CD4-positive, alpha-beta T cell treated with Interleukin-21 for 1 hour (primary cell): ENCODE measurements around the gene TEX12.
"Not testable (repeated sequence)": the region's sequence is repeated elsewhere in the genome, so short reads cannot be mapped to it uniquely, and the experiment has no call there.

Source experiments
- DNase-seq: peaks from one replicate; pipeline ENCODE4 v3.0.0-alpha.2; 2020

TEX12 gene

GRCh38 chr11:112167145-112167544 is at the start of gene TEX12:
TSS of gene TEX12 (plus strand) at chr11:112167372. CDS start at chr11:112169269, 1,897 bp downstream.
- no peak for DNase-seq

DNA sequence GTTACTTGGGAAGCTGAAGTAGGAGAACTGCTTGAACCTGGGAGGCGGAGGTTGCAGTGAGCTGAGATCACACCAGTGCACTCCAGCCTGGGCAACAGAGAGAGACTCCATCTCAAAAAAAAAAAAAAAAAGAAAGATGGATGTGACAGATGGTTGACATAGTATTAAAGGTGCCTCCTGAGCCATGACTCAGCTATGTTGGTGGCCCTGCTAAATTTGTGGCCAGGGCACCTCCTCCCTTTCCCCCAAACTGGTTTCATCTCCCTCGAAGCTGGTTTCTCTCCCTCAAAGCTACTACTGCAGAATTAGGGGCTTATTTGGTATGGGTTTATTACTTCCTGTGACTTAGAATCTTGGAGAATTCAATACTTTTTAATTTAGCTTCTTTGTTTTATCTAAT is 49.0 kb upstream of the TEX12 start:
- DNase-seq = no peak

GRCh38 chr11:112121981-112122615 is 45.1 kb upstream of the TEX12 start:
- no peak for DNase-seq

- no peak for DNase-seq
Measured at GRCh38 chr11:112123129-112123528, 44.0 kb upstream of the TEX12 start.

DNA sequence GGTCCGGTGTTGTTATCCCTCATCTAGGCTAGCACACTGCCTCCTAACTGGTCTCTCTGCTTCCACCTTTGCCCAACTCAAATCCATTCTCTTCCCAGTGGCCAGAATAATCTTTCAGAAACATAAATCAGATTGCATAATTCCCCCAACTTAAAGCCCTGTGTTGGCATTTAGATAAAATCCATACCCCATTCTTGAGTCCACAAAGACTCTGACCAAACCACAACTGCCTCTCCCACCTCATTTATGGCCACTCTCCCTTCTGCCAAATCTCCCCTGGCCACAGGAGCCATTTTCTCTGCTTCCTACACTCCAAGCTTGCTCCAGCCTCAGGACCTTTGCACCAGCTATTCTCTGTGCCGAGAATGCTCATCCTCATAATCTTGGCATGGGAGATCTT is 40.1 kb upstream of the TEX12 start:
- no peak for DNase-seq

GRCh38 chr11:112128483-112129121 is 38.6 kb upstream of the TEX12 start:
- no peak for DNase-seq

DNA sequence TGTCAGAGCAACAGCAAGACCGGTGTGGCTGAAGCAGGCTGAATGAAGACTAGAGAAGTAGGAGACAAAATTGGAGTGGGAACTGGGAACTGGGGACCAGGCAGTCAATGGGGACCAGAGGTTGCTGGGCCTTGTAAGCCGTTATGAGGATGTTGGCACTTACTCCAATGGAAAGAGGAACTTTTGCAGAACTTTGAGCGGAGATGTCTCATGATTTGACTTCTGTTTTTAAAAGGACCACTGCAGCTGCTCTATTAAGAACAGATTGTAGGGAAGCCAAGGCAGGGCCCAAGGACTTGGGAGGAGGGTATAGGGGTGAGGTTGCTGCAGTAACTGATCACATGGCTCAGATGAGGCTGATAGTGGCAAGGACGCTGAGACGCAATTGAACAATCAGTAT is 37.5 kb upstream of the TEX12 start:
- no peak for DNase-seq

GRCh38 chr11:112132737-112133136 is 34.4 kb upstream of the TEX12 start:
- DNase-seq = no peak

GRCh38 chr11:112134473-112134872 is 32.7 kb upstream of the TEX12 start:
- DNase-seq = no peak

DNA sequence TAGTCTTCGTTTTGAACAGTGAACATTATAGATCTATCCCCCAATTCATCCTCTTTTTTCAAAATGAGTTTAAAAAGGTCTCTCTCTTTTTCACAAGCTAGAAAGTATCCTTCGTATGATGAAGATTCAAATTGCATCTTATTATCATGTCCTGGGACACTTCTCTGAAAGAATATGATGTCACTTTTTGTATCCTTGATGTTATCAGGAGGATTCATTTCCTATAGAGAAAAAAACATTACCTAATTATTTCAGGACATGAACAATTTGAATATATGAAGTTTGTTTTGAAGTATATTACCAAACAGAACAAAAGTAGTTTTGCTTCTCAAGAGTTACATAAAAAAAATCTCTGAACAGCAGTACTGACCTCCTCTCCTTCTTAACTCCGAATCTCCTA is 23.6 kb upstream of the TEX12 start:
- DNase-seq = no peak

GRCh38 chr11:112150517-112150916 is 16.7 kb upstream of the TEX12 start:
- no peak for DNase-seq

DNA sequence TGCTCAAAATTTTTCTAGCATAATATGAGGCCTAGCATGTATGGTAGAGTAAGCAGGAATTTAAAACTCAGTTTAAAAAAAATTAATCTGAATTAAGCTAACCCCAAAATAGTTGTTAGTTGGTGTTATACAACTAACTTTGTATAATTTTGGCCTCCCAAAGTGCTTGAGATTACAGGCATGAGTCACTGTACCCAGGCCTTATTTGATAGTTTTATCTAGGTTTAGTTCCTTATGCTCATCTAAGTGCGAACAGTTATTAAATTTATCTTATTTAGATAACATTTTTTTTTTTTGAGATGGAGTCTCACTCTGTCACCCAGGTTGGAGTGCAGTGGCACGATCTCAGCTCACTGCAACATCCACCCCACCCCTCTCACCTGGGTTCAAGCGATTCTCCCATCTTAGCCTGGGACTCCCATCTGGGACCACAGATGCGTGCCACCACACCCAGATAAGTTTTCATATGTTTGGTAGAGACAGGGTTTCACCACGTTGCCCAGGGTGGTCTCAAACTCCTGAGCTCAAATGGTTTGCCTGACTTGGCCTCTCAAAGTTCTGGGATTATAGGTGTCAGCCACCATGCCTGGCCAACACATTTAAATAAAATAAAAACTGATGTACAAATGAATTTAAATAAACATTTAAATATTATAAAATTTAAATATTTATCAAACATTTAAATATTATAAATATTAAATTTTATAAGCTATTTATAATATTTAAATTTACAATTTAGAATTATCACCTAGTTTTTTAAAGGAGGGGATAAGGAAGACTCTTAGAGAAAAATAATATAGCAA is 10.8 kb upstream of the TEX12 start:
- DNase-seq = no peak

GRCh38 chr11:112156956-112157766 is 10.0 kb upstream of the TEX12 start:
- no peak for DNase-seq

DNA sequence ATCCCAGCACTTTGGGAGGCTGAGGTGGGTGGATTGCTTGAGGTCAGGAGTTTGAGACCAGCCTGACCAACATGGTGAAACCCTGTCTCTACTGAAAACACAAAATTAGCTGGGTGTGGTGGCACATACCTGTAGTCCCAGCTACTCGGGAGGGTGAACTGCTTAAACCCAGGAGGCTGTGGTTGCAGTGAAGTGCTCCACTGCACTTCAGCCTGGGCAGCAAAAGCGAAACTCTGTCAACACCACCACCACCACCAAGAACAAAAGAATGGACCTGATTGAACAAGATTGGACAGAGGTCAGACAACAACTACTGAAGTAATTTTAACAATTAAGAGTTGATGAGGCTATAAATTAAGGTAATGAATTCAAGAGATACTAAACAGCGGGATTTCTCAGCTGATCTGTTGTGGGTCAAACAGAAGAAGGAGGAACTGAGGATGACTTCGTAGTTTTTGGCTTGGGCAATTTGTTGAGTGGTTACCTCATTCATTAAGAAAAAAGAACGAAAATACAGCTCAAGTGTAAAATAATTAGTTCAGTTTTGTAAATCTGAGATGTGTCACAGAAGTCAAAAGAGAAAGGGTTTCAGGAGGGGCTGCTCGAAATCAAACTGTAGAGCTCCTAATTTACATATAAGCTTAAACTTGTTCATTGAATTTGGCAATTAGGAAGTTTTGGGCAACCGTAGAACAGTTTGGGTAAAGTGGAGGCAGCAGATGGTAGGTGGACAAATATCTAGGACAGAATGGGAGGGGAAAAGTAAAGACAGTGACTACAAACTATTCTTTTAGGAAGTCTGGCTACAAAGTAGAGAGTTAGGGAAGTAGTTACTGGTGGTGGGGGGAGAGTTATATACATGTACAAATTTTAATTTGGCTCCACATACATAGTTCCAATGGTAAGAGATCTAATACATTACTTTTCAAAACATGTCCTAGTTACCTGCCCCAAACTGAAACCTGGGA is 7.8 kb upstream of the TEX12 start:
- no peak for DNase-seq

- DNase-seq = no peak
Measured at GRCh38 chr11:112160091-112160848, 6.9 kb upstream of the TEX12 start.

GRCh38 chr11:112161012-112161411 is 6.2 kb upstream of the TEX12 start:
- DNase-seq = no peak

- DNase-seq = not testable (repeated sequence)
Measured at GRCh38 chr11:112162200-112162599, 5.0 kb upstream of the TEX12 start.

- DNase-seq = no peak
Measured at GRCh38 chr11:112162761-112163546, 4.2 kb upstream of the TEX12 start.

DNA sequence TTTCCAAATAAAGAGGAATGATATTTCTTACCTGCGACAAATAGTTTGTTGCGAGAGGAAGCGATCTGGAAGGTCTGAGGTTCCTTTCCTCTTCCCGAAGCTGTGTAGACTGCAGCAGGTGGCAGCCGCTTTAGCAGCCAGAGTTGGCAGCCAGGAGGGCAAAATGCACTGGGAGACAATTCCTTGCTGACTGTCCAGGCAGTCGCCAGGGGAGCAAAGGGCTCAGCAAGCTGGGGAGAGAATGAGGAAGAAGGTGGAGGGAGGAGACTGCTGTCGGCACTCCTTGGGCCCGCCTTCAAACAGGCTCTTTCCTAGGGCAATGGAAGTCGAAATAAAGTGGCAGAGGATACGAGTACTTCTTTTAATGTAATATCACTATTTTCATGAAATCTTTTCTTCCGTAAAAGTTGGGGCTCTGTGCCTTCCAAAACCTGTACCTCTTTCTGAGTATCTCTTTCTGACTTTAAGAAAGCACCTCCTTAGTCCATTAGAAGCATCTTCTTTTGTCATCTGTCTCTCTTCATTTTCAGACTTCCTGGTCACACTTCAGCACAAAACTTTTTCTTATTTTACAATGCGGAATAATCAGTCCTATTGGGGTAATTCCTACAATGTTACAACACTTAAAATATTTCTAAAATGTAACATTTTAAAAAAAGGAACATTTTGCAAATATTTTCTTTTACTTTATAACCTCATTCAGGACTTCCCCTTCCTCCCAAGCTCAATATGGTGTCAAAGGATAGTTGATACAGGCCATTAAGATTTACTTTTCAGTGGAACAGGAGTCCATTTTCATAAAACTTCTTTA is 3.1 kb upstream of the TEX12 start, which contains the start of gene IL18:
Gene IL18, minus strand, starts transcription at position 220 of the 811 bp plus-strand sequence. CDS start 9,041 bp downstream, outside the sequence.
- DNase-seq = no peak
